ENCODE measurements around the gene TCTN2.

TCTN2 gene

GRCh38 chr12:123734268-123734667, 63.4 kb downstream of the TCTN2 start:
- DNase-seq: no peak

DNA sequence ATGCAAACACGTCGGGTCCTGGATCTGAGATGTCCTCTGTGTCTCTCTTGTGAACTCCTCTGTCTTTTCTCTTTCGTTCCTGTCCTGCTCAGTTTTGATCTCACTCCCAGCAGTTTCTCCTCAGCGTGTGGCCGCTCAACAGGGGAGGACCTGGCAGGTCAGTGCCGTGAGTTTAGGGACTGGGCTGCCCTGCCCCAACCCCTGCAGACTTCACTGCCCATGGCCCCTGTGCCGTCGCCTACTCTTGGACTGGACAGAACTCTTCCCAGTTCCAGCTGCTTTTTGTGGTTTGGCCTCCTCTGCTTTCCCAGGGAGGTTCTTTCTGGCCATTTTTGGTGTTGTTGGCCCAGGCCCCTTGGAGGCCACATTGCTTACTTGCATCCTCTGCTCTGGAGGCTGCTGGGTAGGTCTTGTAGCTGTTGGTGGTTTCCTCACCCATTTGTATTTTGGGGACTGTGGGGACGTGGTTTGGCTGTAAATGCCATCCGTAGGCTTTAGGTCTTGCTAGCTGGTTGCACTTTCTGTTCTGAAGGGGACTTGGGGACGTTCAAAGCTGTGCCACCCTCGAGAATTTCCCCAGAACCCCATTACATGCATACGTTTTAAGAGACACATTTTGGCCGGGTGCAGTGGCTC, 71.1 kb downstream of the TCTN2 start:
- no peak for DNase-seq

DNA sequence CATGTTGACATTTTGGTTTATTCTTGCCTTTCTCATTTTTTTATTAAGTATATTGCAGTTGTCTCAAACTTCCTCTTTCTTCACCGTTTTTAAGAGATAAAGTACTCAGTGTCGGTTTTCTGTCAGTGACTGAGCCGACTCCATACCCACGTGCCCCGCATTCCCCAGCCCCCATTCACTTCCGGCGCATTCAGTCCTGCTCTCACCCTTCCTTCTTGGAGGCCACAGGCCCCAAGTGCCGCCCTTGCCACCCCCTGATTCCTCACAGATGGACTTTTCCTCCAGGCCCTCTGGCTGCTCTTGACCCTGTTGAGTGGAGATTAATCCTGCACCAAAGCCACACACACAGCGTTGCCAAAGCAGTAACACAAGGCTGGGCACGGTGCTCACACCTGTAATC, 72.1 kb downstream of the TCTN2 start:
- DNase-seq: no peak

GRCh38 chr12:123744836-123745235, 73.9 kb downstream of the TCTN2 start:
- no peak for DNase-seq

- no peak for DNase-seq
Measured at GRCh38 chr12:123747309-123747708, 76.4 kb downstream of the TCTN2 start.

DNA sequence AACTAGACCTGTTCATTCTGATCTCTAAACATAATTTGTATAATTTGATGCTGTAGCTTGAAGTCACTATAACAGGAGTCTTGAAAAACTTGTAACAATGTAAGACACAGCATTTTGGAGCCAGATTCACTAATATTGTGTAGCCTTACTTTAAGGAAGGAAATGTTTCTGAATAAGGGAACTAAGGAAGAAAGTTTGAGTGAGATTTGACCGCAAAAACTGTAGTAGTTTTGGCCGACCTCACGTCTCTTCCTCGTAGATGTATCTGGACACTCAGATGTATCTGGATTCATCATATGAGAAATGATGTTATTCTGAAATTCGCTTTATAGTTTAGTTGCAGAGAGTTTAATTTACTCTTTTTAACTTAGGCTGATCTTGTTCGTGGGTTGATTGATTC, 77.2 kb downstream of the TCTN2 start:
- no peak for DNase-seq

- no peak for DNase-seq
Measured at GRCh38 chr12:123748661-123749060, 77.7 kb downstream of the TCTN2 start.

GRCh38 chr12:123749355-123749754, 78.4 kb downstream of the TCTN2 start:
- no peak for DNase-seq

GRCh38 chr12:123750159-123750656, 79.3 kb downstream of the TCTN2 start:
- DNase-seq: no peak

- no peak for DNase-seq
Measured at GRCh38 chr12:123752046-123752445, 81.1 kb downstream of the TCTN2 start.

- DNase-seq: no peak
Measured at GRCh38 chr12:123754041-123754772, 83.3 kb downstream of the TCTN2 start.

DNA sequence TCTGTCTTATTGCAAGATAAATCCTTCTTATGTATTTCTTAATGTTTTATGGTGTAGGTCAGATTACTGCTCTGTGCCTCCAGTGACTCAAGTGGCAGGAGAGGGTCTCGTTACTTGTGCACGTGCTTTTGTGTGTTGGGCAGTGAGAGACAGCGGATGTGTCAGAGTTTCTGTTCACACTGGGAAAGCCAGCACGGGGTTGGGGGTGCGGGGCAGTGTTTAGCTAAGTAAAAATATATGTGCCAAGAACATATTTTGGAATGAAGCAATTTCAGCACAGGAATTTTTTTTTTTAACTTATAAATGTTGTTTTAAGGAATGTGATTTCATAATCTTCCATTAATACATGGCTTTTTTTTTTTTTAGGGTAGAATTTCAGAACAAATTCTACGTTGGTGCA, 86.6 kb downstream of the TCTN2 start:
- no peak for DNase-seq
